Measurements from ENCODE around the gene GPAT2. TPM values are rescaled to one million over a fixed set of nuclear protein-coding genes. Genes with fewer than 3 reads are reported as not detected.
"Not testable (repeated sequence)": the region's sequence is repeated elsewhere in the genome, so short reads cannot be mapped to it uniquely, and the experiment has no call there.

GPAT2 gene
- total RNA-seq (ENCODE audit: insufficient read depth, low replicate concordance), result 2.6 TPM

- not testable (repeated sequence) for DNase-seq (ENCODE audit: low spot score)
Measured at GRCh38 chr2:96034792-96035191, at the start of gene GPAT2. Gene GPAT2 (minus strand): TSS chr2:96034916. CDS start chr2:96032359, 2,557 bp downstream.

- DNase-seq (ENCODE audit: low spot score), result no peak
Measured at GRCh38 chr2:96083989-96084857, 49.5 kb upstream of the GPAT2 start.

- DNase-seq (ENCODE audit: low spot score), result no peak
Measured at GRCh38 chr2:96083064-96083939, 48.6 kb upstream of the GPAT2 start.

- no peak for DNase-seq (ENCODE audit: low spot score)
Measured at GRCh38 chr2:96082211-96083063, 47.7 kb upstream of the GPAT2 start.

GRCh38 chr2:96081042-96081441, 46.3 kb upstream of the GPAT2 start:
- DNase-seq (ENCODE audit: low spot score), result no peak

GRCh38 chr2:96075199-96075771, 40.6 kb upstream of the GPAT2 start:
- no peak for DNase-seq (ENCODE audit: low spot score)

- no peak for DNase-seq (ENCODE audit: low spot score)
Measured at GRCh38 chr2:96074156-96074555, 39.4 kb upstream of the GPAT2 start.

GRCh38 chr2:96073170-96073775, 38.6 kb upstream of the GPAT2 start:
- no peak for DNase-seq (ENCODE audit: low spot score)

GRCh38 chr2:96072746-96073145, 38.0 kb upstream of the GPAT2 start:
- DNase-seq (ENCODE audit: low spot score), result no peak

GRCh38 chr2:96071977-96072491, 37.3 kb upstream of the GPAT2 start:
- DNase-seq (ENCODE audit: low spot score), result not testable (repeated sequence)

- not testable (repeated sequence) for DNase-seq (ENCODE audit: low spot score)
Measured at GRCh38 chr2:96071087-96071976, 36.6 kb upstream of the GPAT2 start.

GRCh38 chr2:96070351-96070750, 35.6 kb upstream of the GPAT2 start:
- DNase-seq (ENCODE audit: low spot score), result not testable (repeated sequence)

- DNase-seq (ENCODE audit: low spot score), result not testable (repeated sequence)
Measured at GRCh38 chr2:96069878-96070277, 35.2 kb upstream of the GPAT2 start.

GRCh38 chr2:96067902-96068581, 33.3 kb upstream of the GPAT2 start:
- not testable (repeated sequence) for DNase-seq (ENCODE audit: low spot score)

- not testable (repeated sequence) for DNase-seq (ENCODE audit: low spot score)
Measured at GRCh38 chr2:96067098-96067660, 32.5 kb upstream of the GPAT2 start.

- DNase-seq (ENCODE audit: low spot score), result not testable (repeated sequence)
Measured at GRCh38 chr2:96066511-96066910, 31.8 kb upstream of the GPAT2 start.

- DNase-seq (ENCODE audit: low spot score), result not testable (repeated sequence)
Measured at GRCh38 chr2:96065954-96066353, 31.2 kb upstream of the GPAT2 start.

GRCh38 chr2:96065381-96065930, 30.7 kb upstream of the GPAT2 start:
- DNase-seq (ENCODE audit: low spot score), result no peak
